Activated CD4-positive, alpha-beta T cell treated with anti-CD3 and anti-CD28 coated beads, Interleukin-2, amount 10 ng/mL, durations not matched to agents 24 days and 14 days (primary cell): ENCODE data around the gene TRPC6. TPM values are rescaled to one million over a fixed set of nuclear protein-coding genes. Genes with fewer than 3 reads are reported as not detected.

Experiments
- DNase-seq: peaks from one replicate; pipeline ENCODE4 v3.0.0; 2022
- H3K27ac Mint-ChIP-seq: one replicate; pipeline ENCODE4 v1.8.0; 2022; ENCODE audit warnings: mild to moderate bottlenecking, mixed read lengths
- H3K27me3 Mint-ChIP-seq: one replicate; pipeline ENCODE4 v1.8.0; 2022; ENCODE audit warnings: mixed read lengths
- H3K36me3 Mint-ChIP-seq: one replicate; pipeline ENCODE4 v1.8.0; 2022; ENCODE audit warnings: low read depth, mild to moderate bottlenecking, mixed read lengths
- H3K4me1 Mint-ChIP-seq: one replicate; pipeline ENCODE4 v1.8.0; 2021; ENCODE audit warnings: mixed read lengths
- H3K4me3 Mint-ChIP-seq: one replicate; pipeline ENCODE4 v1.8.0; 2022; ENCODE audit warnings: mild to moderate bottlenecking, moderate library complexity, mixed read lengths
- H3K9me3 Mint-ChIP-seq: one replicate; pipeline ENCODE4 v1.8.0; 2021; ENCODE audit warnings: mixed read lengths
- intact Hi-C: fragments of 100-400 bp; cut with micrococcal nuclease; formaldehyde crosslinking; loops from one replicate; pipeline ENCODE4 v1.15.1; 2023
- total RNA-seq: library from RNA; stranded (reverse); gene quantifications from 2 replicates; pipeline ENCODE4 v1.2.3, GENCODE V29; 2022

Gene TRPC6
- total RNA-seq, 1 donor from 2014 or later = not detected

DNA sequence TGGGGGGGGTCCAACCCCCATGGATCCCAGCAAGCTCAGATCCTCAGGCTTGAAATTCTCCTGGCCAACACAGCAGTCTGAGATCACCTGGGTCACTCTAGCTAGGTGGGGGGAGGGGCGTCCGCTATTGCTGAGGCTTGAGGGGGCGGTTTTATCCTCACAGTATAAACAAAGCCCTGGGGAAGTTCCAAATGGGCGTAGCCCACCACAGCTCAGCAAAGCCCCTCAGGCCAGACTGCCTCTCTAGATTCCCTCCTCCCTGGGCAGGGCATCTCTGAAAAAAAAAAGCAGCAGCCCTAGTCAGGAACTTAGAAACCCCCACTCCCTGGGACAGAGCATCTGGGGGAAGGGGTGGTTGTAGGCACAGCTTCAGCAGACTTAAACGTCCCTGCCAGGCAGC, 16.7 kb downstream of the TRPC6 start:
- H3K27ac Mint-ChIP-seq = no peak overlapping the region
- H3K4me1 Mint-ChIP-seq = no peaks in the 10 kb centered on the region
- intact Hi-C loops = no loop called here

DNA sequence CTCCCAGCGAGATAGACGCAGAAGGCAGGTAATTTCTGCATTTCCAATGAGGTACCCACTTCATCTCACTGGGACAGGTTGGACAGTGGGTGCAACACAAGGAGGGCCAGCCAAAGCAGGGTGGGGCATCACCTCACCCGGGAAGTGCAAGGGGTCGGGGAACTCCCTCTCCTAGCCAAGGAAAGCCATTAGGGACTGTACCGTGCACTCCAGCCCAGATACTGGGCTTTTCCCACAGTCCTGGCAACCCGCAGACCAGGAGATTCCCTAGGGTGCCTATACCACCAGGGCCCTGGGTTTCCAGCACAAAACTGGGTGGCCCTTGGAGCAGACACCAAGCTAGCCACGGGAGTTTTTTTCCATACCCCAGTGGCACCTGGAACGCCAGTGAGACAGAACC, 17.2 kb downstream of the TRPC6 start:
- Mint-ChIP-seq H3K27ac (no peak overlapping the region), H3K36me3 (no peaks in the 10 kb centered on the region), H3K4me1 (no peaks in the 10 kb centered on the region), H3K9me3 (no peaks in the 10 kb centered on the region), H3K4me3 (no peak overlapping the region), H3K27me3 (no peaks in the 10 kb centered on the region)
- intact Hi-C loops = no loop called here
- DNase-seq = no peak

More for the DNA sequence above, 16.7 kb downstream of the TRPC6 start:
- no peak for DNase-seq
- Mint-ChIP-seq H3K4me3 (no peak overlapping the region), H3K9me3 (no peaks in the 10 kb centered on the region), H3K27me3 (no peaks in the 10 kb centered on the region), H3K36me3 (no peaks in the 10 kb centered on the region)

GRCh38 chr11:101563166-101563565, 20.6 kb downstream of the TRPC6 start:
- H3K27me3 Mint-ChIP-seq = no peaks in the 10 kb centered on the region
- DNase-seq = no peak
- no peaks in the 10 kb centered on the region for H3K4me1 Mint-ChIP-seq
- H3K4me3 Mint-ChIP-seq = no peak overlapping the region
- H3K9me3 Mint-ChIP-seq = no peaks in the 10 kb centered on the region
- H3K27ac Mint-ChIP-seq = no peak overlapping the region
- intact Hi-C loops = no loop called here
- H3K36me3 Mint-ChIP-seq = no peaks in the 10 kb centered on the region

GRCh38 chr11:101555366-101555765, 28.4 kb downstream of the TRPC6 start:
- Mint-ChIP-seq H3K36me3 (no peaks in the 10 kb centered on the region), H3K27ac (no peak overlapping the region), H3K9me3 (no peaks in the 10 kb centered on the region)

DNA sequence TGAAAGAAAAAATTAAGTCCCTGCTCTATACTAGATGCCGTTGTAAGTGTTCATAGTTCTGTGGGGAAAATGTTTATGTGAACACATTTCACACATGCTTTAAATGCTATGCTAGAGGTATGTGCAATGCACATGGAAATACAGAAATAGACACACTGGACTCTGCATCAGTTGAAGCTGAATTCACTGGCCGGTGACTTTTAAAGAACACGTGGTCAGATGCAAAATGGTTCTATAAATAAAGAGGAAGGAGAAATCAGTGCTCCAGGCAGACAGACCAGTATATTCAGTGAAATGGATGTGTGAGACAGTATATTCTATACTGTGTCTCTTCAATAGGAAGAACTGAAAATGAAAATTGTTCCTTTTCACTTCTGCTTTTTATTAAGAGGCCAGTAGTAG, 29.9 kb downstream of the TRPC6 start:
- no peaks in the 10 kb centered on the region for H3K4me1 Mint-ChIP-seq
- no peaks in the 10 kb centered on the region for H3K9me3 Mint-ChIP-seq
- no peak overlapping the region for H3K4me3 Mint-ChIP-seq
- no peak for DNase-seq
- no peaks in the 10 kb centered on the region for H3K36me3 Mint-ChIP-seq
- intact Hi-C loops = no loop called here
- no peaks in the 10 kb centered on the region for H3K27me3 Mint-ChIP-seq
- no peak overlapping the region for H3K27ac Mint-ChIP-seq

More at GRCh38 chr11:101555366-101555765, 28.4 kb downstream of the TRPC6 start:
- no peak overlapping the region for H3K4me3 Mint-ChIP-seq
- H3K4me1 Mint-ChIP-seq = no peaks in the 10 kb centered on the region
- no peak for DNase-seq
- intact Hi-C loops = no loop called here
- no peaks in the 10 kb centered on the region for H3K27me3 Mint-ChIP-seq

DNA sequence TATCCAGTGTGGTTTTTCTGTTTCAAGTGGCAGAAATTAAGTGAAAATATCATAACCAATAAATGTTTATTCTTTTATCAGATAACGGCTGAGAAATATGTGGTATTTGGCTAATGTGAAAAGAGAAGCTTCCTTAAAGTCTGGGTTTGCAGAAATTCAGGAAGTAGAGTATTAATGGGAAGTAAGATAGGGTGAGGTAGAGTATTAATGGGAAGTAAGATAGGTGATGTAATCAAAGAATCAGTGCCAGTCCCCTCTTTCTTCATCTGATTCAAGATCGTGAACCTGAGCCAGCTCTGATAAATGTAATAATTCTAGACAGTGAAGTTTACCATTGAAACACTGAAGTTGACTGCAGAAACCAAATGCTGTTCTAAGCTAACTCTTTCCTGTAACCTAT, 30.9 kb downstream of the TRPC6 start:
- intact Hi-C loops = no loop called here
- Mint-ChIP-seq H3K4me3 (no peak overlapping the region), H3K36me3 (no peaks in the 10 kb centered on the region), H3K4me1 (no peaks in the 10 kb centered on the region), H3K9me3 (no peaks in the 10 kb centered on the region), H3K27ac (no peak overlapping the region), H3K27me3 (no peaks in the 10 kb centered on the region)
- no peak for DNase-seq

DNA sequence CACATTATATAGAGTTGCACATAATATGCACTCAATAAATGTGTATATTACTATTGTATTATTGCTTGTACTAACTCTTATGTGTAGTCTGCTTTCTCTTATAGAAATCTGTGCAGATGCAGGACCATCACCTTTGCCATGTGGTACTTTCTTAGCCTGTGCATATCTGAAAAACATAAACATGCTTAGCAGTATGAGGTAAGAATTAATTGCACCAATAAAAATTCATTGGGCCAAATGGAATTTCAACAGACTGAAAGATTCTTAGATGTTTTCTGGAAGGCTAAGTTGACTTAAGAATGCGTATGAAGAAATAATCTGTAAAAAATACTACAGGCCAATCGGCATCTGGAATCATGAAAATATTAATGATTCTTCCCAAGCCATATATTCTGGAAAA, 55.3 kb downstream of the TRPC6 start:
- intact Hi-C loops = no loop called here
- no peaks in the 10 kb centered on the region for H3K9me3 Mint-ChIP-seq
- H3K4me1 Mint-ChIP-seq = no peaks in the 10 kb centered on the region
- no peaks in the 10 kb centered on the region for H3K27me3 Mint-ChIP-seq
- no peak overlapping the region for H3K4me3 Mint-ChIP-seq
- no peak overlapping the region for H3K27ac Mint-ChIP-seq
- no peak for DNase-seq
- H3K36me3 Mint-ChIP-seq = no peaks in the 10 kb centered on the region

DNA sequence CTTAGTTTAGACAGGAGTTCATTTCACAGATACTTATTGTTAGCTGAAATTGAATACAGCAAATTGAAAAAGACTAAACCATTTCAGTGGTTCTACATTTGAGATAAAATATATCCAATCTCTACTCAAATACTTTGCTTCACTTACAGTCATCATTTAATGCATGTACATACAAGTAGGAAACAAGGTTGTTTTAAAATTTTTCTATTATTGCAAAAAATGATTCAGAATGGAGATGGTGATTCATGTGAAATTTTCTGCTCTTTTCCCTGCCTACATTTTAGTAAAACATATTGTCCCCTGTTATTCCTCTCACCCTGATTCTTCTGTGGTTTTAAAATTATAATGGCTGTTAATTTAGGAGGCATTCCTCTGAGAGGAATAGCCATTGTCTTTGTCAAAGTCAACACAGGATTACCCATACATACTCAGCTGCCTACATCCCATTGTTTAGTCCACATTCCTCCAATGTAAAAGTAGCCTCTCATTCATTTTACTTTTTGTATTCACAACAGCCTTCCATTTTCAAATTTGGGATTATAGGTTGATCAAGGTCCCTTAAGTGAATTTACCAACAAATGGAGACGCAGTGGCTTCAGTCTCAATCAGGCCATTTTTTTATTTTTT, 60.1 kb downstream of the TRPC6 start:
- no peaks in the 10 kb centered on the region for H3K27me3 Mint-ChIP-seq
- H3K4me1 Mint-ChIP-seq = no peaks in the 10 kb centered on the region
- H3K36me3 Mint-ChIP-seq = no peaks in the 10 kb centered on the region
- no peak overlapping the region for H3K27ac Mint-ChIP-seq
- intact Hi-C loops = no loop called here
- DNase-seq = no peak
- H3K9me3 Mint-ChIP-seq = no peaks in the 10 kb centered on the region
- H3K4me3 Mint-ChIP-seq = no peak overlapping the region

DNA sequence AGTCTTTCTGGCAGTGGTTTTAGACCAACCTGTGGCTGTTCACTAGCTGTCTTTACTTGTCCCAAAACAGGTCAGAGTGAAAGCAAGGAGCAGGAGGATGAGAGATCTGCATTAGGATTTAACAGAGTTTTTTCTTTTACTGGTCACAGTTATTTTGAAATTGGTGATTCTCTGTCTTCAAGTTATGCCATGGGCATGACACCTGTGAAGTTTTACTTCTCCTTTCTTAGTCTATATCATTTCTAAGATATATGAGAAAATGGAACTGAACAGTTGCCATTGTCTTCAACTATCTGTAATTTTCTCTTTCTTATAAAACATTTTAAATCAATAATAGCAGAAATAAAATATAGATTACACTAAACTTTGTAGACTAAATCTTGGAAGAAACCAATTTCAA, 60.6 kb downstream of the TRPC6 start:
- no peak for DNase-seq
- no peaks in the 10 kb centered on the region for H3K27me3 Mint-ChIP-seq
- no peaks in the 10 kb centered on the region for H3K36me3 Mint-ChIP-seq
- no peak overlapping the region for H3K27ac Mint-ChIP-seq
- H3K9me3 Mint-ChIP-seq = no peaks in the 10 kb centered on the region
- intact Hi-C loops = no loop called here
- no peaks in the 10 kb centered on the region for H3K4me1 Mint-ChIP-seq
- no peak overlapping the region for H3K4me3 Mint-ChIP-seq

DNA sequence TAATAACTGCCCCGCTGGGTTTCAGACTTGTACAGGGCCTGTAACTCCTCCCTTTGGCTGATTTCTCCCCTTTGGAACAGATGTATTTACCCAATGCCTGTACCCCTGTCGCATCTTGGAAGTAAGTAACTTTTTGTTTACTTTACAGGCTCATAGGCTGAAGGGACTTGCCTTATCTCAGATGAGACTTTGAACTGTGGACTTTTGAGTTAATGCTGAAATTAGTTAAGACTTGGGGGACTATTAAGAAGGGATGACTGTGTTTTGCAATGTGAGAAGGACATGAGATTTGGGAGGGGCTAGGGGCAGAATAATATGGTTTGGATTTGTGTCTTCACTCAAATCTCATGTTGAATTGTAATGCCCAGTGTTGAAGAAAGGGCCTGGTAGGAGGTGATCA, 62.0 kb downstream of the TRPC6 start:
- no peak for DNase-seq
- intact Hi-C loops = no loop called here
- H3K27ac Mint-ChIP-seq = no peak overlapping the region
- H3K4me1 Mint-ChIP-seq = no peaks in the 10 kb centered on the region
- H3K27me3 Mint-ChIP-seq = no peaks in the 10 kb centered on the region
- no peak overlapping the region for H3K4me3 Mint-ChIP-seq
- no peaks in the 10 kb centered on the region for H3K36me3 Mint-ChIP-seq
- H3K9me3 Mint-ChIP-seq = no peaks in the 10 kb centered on the region

GRCh38 chr11:101516546-101516945, 67.3 kb downstream of the TRPC6 start:
- H3K27ac Mint-ChIP-seq = no peak overlapping the region
- no peak for DNase-seq
- H3K4me1 Mint-ChIP-seq = no peaks in the 10 kb centered on the region
- no peaks in the 10 kb centered on the region for H3K27me3 Mint-ChIP-seq
- no peaks in the 10 kb centered on the region for H3K9me3 Mint-ChIP-seq
- intact Hi-C loops = no loop called here
- H3K4me3 Mint-ChIP-seq = no peak overlapping the region
- no peaks in the 10 kb centered on the region for H3K36me3 Mint-ChIP-seq

DNA sequence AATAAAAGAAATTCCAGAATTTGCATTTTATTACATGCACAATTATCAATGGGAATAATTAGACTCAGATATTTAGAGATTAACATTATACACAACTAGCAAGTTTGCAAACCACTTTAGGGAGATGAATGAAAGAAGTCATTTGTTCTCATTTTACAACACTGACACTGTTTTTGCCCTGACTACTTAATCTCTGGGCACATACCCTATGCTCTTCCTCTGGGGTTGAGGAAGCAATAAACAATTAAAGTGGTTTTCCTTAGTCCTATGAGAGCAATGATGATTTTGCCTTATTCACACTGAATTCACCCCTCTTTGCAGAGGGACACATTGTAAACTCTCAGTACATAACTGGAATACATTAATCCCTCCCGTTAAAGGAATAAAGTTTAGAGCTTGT, 72.7 kb downstream of the TRPC6 start:
- no peaks in the 10 kb centered on the region for H3K9me3 Mint-ChIP-seq
- no peak overlapping the region for H3K4me3 Mint-ChIP-seq
- no peaks in the 10 kb centered on the region for H3K27me3 Mint-ChIP-seq
- no peak overlapping the region for H3K27ac Mint-ChIP-seq
- H3K36me3 Mint-ChIP-seq = no peaks in the 10 kb centered on the region
- H3K4me1 Mint-ChIP-seq = no peaks in the 10 kb centered on the region
- DNase-seq = no peak
- intact Hi-C loops = no loop called here

GRCh38 chr11:101510591-101510990, 73.2 kb downstream of the TRPC6 start:
- Mint-ChIP-seq H3K27ac (no peak overlapping the region), H3K4me3 (no peak overlapping the region), H3K4me1 (no peaks in the 10 kb centered on the region), H3K27me3 (no peaks in the 10 kb centered on the region), H3K36me3 (no peaks in the 10 kb centered on the region), H3K9me3 (no peaks in the 10 kb centered on the region)
- intact Hi-C loops = no loop called here
- no peak for DNase-seq

- H3K4me1 Mint-ChIP-seq = no peaks in the 10 kb centered on the region
- H3K27me3 Mint-ChIP-seq = no peaks in the 10 kb centered on the region
- no peak overlapping the region for H3K27ac Mint-ChIP-seq
- DNase-seq = no peak
- H3K9me3 Mint-ChIP-seq = no peaks in the 10 kb centered on the region
- no peak overlapping the region for H3K4me3 Mint-ChIP-seq
- intact Hi-C loops = no loop called here
- no peaks in the 10 kb centered on the region for H3K36me3 Mint-ChIP-seq
Observed at GRCh38 chr11:101509922-101510321, 73.9 kb downstream of the TRPC6 start.

DNA sequence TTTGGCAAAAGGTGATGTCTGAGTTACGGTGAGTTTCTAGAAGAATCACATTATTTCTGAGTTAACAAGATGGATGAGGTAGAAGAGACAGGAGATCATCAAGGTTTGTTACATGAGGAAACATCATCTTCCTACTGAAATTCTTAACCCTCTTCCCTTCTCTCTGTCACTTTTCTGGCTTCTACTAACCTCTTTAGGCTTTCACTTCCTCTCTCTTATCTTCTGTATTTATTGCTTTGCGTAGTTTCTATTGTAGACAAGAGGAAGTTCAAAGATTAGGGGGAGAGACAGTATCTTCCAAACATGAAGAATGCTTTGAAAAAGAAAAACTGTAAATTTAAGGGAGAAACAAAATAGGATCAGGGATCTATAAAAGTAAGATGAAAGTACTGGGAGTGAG, 75.4 kb downstream of the TRPC6 start:
- H3K9me3 Mint-ChIP-seq = no peaks in the 10 kb centered on the region
- DNase-seq = no peak
- no peak overlapping the region for H3K4me3 Mint-ChIP-seq
- no peaks in the 10 kb centered on the region for H3K4me1 Mint-ChIP-seq
- intact Hi-C loops = no loop called here
- no peak overlapping the region for H3K27ac Mint-ChIP-seq
- no peaks in the 10 kb centered on the region for H3K36me3 Mint-ChIP-seq
- H3K27me3 Mint-ChIP-seq = no peaks in the 10 kb centered on the region
